HG03135 (cell line): ENCODE results near the gene CUEDC2.

Experiments used
- ATAC-seq: cut with Tn5 transposase; IDR thresholded peaks from one replicate; pipeline ENCODE4 v1.9.1; 2021; ENCODE audit warnings: mild to moderate bottlenecking, moderate library complexity; ENCODE audit not compliant: unreplicated experiment

The CUEDC2 gene

GRCh38 chr10:102411341-102412255 lies 20.8 kb downstream of the CUEDC2 start:
- ATAC-seq = no peak

GRCh38 chr10:102410429-102411073 lies 21.8 kb downstream of the CUEDC2 start:
- ATAC-seq = no peak

DNA sequence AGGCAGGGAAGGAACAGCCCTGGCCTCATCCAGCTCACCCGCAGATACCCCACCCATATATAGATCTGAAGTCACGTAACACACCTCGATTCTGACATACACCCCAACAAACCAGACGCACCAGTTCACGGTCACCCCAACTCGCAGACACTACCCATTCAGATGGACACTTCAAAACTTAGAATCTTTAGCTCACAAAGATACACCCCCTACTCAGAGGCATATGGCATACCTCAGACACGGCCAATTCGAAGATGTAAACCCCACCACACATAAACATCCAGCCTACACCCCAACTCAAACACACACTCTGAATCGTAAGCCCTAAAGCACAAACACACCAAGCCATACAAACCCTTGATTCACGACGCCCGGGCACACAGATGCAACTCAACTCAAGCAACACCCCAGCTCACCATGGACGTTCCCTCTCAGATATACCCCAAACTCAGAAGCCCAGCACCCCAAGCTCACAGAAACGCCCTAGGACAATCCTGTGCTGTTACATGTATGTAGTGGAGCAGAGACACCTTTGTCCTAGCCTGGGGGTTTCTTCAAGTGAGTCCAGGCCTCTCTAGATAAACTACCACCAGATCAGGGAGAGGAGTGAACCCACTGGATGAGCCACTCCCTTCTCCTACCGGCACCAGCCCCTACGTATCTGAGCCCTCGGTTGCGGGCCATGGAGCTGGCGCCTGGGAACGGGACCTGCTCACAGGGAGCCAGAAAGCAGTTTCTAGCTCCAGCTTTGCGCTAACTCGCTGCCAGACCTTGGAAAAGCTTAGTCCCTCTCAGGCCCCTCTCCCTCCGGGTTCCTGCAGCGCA lies 22.6 kb downstream of the CUEDC2 start:
- ATAC-seq = no peak

GRCh38 chr10:102408728-102409603 lies 23.4 kb downstream of the CUEDC2 start:
- no peak for ATAC-seq

- ATAC-seq = no peak
Measured at GRCh38 chr10:102408131-102408727, 24.1 kb downstream of the CUEDC2 start.

DNA sequence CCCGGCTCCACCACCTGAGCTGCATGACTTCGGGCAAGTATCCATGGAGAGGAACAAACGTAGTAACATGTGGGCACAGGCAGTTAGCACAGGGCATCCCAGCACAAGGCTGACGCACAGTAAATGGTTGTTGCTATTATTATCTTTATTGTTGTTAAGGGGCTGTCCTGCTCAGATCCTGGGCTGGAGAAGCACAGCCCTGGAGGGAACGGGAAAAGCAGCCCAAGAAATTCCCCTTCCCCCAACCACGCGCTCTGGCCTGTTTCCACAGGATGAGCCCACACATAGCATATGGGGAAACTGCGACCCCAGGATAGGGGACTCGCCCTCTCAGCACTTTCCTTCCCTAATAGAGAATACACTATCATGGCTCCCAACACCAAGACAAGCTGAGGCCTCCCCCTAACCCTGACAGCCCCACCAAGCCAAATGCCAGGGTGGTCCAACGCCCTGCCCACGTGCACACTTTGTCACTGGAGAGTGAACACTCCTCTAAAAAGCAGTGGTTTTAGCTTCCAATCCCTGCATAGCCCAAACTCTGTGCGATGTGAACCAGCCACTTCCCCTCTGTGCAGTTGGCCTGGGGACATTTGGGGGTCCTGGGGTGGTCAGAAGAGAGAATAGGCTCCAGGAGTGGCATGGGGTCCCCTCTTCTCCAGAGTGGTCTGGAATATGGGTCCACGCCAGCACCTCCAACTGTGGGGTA lies 24.8 kb downstream of the CUEDC2 start:
- ATAC-seq = no peak

- ATAC-seq = no peak
Measured at GRCh38 chr10:102406815-102407214, 25.6 kb downstream of the CUEDC2 start.

GRCh38 chr10:102405632-102406031 lies 26.7 kb downstream of the CUEDC2 start:
- ATAC-seq = no peak

- ATAC-seq = no peak
Measured at GRCh38 chr10:102405108-102405571, 27.2 kb downstream of the CUEDC2 start.

- ATAC-seq = no peak
Measured at GRCh38 chr10:102404361-102405107, 27.8 kb downstream of the CUEDC2 start.

DNA sequence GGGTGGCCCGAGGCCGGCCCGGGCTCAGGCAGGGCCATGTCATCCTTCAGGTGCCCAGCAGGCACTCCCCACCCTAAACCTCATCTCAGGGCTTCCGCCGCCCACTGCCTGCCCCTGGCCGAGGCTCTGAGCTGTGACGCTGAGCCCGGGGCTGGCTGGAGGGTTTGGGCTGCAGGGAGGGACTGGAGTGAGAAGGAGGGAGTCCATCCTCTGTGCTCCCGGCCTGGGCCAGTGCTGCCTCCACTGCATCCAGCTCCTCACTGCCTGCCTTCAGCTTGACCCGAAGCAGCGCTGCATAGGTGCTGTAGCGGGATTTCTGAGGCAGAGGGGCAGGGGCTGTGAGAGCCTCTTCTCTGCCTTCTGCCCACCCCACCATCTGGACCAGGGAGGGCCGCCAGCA lies 29.3 kb downstream of the CUEDC2 start:
- ATAC-seq = no peak

- no peak for ATAC-seq
Measured at GRCh38 chr10:102402512-102402896, 29.9 kb downstream of the CUEDC2 start.

- ATAC-seq = no peak
Measured at GRCh38 chr10:102401735-102402511, 30.5 kb downstream of the CUEDC2 start.

DNA sequence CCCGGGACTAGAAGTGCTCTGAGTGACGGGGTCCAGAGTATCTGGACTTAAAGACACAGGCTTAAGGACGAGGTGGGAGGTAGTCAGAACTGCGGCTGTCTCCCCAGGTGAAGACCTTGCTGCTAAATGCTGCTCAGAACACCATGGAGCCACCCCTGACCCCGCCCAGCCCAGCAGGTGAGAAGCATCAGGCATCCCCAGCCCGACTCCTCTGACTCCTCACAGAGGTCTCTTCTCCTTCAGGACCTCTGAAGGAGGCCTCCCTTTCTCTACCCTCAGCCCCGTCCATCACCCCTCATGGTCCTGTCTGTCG lies 31.1 kb downstream of the CUEDC2 start:
- ATAC-seq = no peak

- ATAC-seq = no peak
Measured at GRCh38 chr10:102400598-102401341, 31.6 kb downstream of the CUEDC2 start.

- no peak for ATAC-seq
Measured at GRCh38 chr10:102400076-102400475, 32.3 kb downstream of the CUEDC2 start.
